D341Med (cell line): Measurements from ENCODE around the gene PC.

Source experiments
- DNase-seq: peaks from one replicate; pipeline ENCODE4 v3.0.0; 2012; ENCODE audit warnings: low spot score

PC gene

GRCh38 chr11:66864924-66865697 is 93.1 kb downstream of the PC start:
- DNase-seq, result no peak

GRCh38 chr11:66864172-66864901 is 93.8 kb downstream of the PC start:
- no peak for DNase-seq

GRCh38 chr11:66863428-66864125 is 94.6 kb downstream of the PC start:
- no peak for DNase-seq

GRCh38 chr11:66862559-66863037 is 95.6 kb downstream of the PC start:
- DNase-seq, result no peak

- DNase-seq, result no peak
Observed at GRCh38 chr11:66861774-66862558, 96.2 kb downstream of the PC start.

- no peak for DNase-seq
Observed at GRCh38 chr11:66861038-66861773, 97.0 kb downstream of the PC start.

- DNase-seq, result no peak
Observed at GRCh38 chr11:66860449-66860831, 97.7 kb downstream of the PC start.

GRCh38 chr11:66859686-66860448 is 98.3 kb downstream of the PC start:
- DNase-seq, result no peak

- DNase-seq, result no peak
Observed at GRCh38 chr11:66858939-66859685, 99.1 kb downstream of the PC start.

- no peak for DNase-seq
Observed at GRCh38 chr11:66858186-66858938, 99.8 kb downstream of the PC start.

- DNase-seq, result no peak
Observed at GRCh38 chr11:66857927-66858185, 100.3 kb downstream of the PC start.

GRCh38 chr11:66857234-66857926 is 100.8 kb downstream of the PC start:
- no peak for DNase-seq

GRCh38 chr11:66856496-66857233 is 101.5 kb downstream of the PC start, which contains the start of gene LRFN4:
LRFN4 (plus strand) TSS chr11:66857064; CDS start chr11:66857745, 681 bp downstream.
- DNase-seq, result peak; percentile 89

GRCh38 chr11:66855574-66856495 is 102.3 kb downstream of the PC start:
- peak; percentile 98 for DNase-seq

- no peak for DNase-seq
Observed at GRCh38 chr11:66854729-66855211, 103.4 kb downstream of the PC start.

GRCh38 chr11:66854231-66854661 is 103.9 kb downstream of the PC start:
- no peak for DNase-seq
